Measurements from ENCODE around the gene CBFA2T3.

The CBFA2T3 gene

GRCh38 chr16:88991813-88992350 is 14.9 kb upstream of the CBFA2T3 start:
- H3K4me1 ChIP-seq (ENCODE audit: control insufficient read depth in 1 of 2, insufficient read depth in 2 of 2, low read length in 2 of 2), result peaks cover 0 to 7% of the 10 kb centered on the region in 2 donors
- H3K27ac ChIP-seq (ENCODE audit: low read length), result no peak overlapping the region
- no peaks in the 10 kb centered on the region for H3K36me3 ChIP-seq (ENCODE audit: control insufficient read depth in 1 of 2, insufficient read depth in 2 of 2, low read length in 2 of 2)
- H3K9me3 ChIP-seq (ENCODE audit: control insufficient read depth in 1 of 2, low read length in 2 of 2), result peaks cover 0 to under 1% of the 10 kb centered on the region in 2 donors
- H3K27me3 ChIP-seq (ENCODE audit: low read depth, low read length), result peaks cover 8% of the 10 kb centered on the region
- H3K4me3 ChIP-seq (ENCODE audit: low read depth in 1 of 2, low read length in 2 of 2), result no peak overlapping the region

- Histone ChIP-seq H3K36me3 (ENCODE audit: control insufficient read depth in 1 of 2, insufficient read depth in 2 of 2, low read length in 2 of 2) (no peaks in the 10 kb centered on the region), H3K4me3 (ENCODE audit: low read depth in 1 of 2, low read length in 2 of 2) (no peak overlapping the region), H3K9me3 (ENCODE audit: control insufficient read depth in 1 of 2, low read length in 2 of 2) (no peaks in the 10 kb centered on the region), H3K27me3 (ENCODE audit: low read depth, low read length) (peaks cover 8% of the 10 kb centered on the region), H3K4me1 (ENCODE audit: control insufficient read depth in 1 of 2, insufficient read depth in 2 of 2, low read length in 2 of 2) (peaks cover 0 to 7% of the 10 kb centered on the region in 2 donors), H3K27ac (ENCODE audit: low read length) (no peak overlapping the region)
These were observed 13.0 kb upstream of the CBFA2T3 start for GRCh38 chr16:88989852-88990547.

- H3K27ac ChIP-seq (ENCODE audit: low read length), result no peak overlapping the region
- H3K9me3 ChIP-seq (ENCODE audit: control insufficient read depth in 1 of 2, low read length in 2 of 2), result no peaks in the 10 kb centered on the region
- H3K4me1 ChIP-seq (ENCODE audit: control insufficient read depth in 1 of 2, insufficient read depth in 2 of 2, low read length in 2 of 2), result peaks cover 0 to 7% of the 10 kb centered on the region in 2 donors
- no peaks in the 10 kb centered on the region for H3K36me3 ChIP-seq (ENCODE audit: control insufficient read depth in 1 of 2, insufficient read depth in 2 of 2, low read length in 2 of 2)
- H3K4me3 ChIP-seq (ENCODE audit: low read depth in 1 of 2, low read length in 2 of 2), result no peak overlapping the region
- H3K27me3 ChIP-seq (ENCODE audit: low read depth, low read length), result peaks cover 3% of the 10 kb centered on the region
These were observed 12.2 kb upstream of the CBFA2T3 start for GRCh38 chr16:88988980-88989811.

- no peaks in the 10 kb centered on the region for H3K36me3 ChIP-seq (ENCODE audit: control insufficient read depth in 1 of 2, insufficient read depth in 2 of 2, low read length in 2 of 2)
- H3K9me3 ChIP-seq (ENCODE audit: control insufficient read depth in 1 of 2, low read length in 2 of 2), result no peaks in the 10 kb centered on the region
- no peaks in the 10 kb centered on the region for H3K27me3 ChIP-seq (ENCODE audit: low read depth, low read length)
- no peak overlapping the region for H3K4me3 ChIP-seq (ENCODE audit: low read depth in 1 of 2, low read length in 2 of 2)
- H3K4me1 ChIP-seq (ENCODE audit: control insufficient read depth in 1 of 2, insufficient read depth in 2 of 2, low read length in 2 of 2), result no peaks in the 10 kb centered on the region
- H3K27ac ChIP-seq (ENCODE audit: low read length), result no peak overlapping the region
These were observed 8.5 kb upstream of the CBFA2T3 start for GRCh38 chr16:88985521-88985920.

GRCh38 chr16:88983771-88984687 is 7.0 kb upstream of the CBFA2T3 start:
- Histone ChIP-seq H3K4me3 (ENCODE audit: low read depth in 1 of 2, low read length in 2 of 2) (no peak overlapping the region), H3K27me3 (ENCODE audit: low read depth, low read length) (no peaks in the 10 kb centered on the region), H3K9me3 (ENCODE audit: control insufficient read depth in 1 of 2, low read length in 2 of 2) (no peaks in the 10 kb centered on the region), H3K27ac (ENCODE audit: low read length) (no peak overlapping the region), H3K36me3 (ENCODE audit: control insufficient read depth in 1 of 2, insufficient read depth in 2 of 2, low read length in 2 of 2) (no peaks in the 10 kb centered on the region), H3K4me1 (ENCODE audit: control insufficient read depth in 1 of 2, insufficient read depth in 2 of 2, low read length in 2 of 2) (no peaks in the 10 kb centered on the region)

GRCh38 chr16:88983165-88983564 is 6.2 kb upstream of the CBFA2T3 start:
- Histone ChIP-seq H3K27ac (ENCODE audit: low read length) (no peak overlapping the region), H3K9me3 (ENCODE audit: control insufficient read depth in 1 of 2, low read length in 2 of 2) (no peaks in the 10 kb centered on the region), H3K4me1 (ENCODE audit: control insufficient read depth in 1 of 2, insufficient read depth in 2 of 2, low read length in 2 of 2) (peaks cover 0 to 2% of the 10 kb centered on the region in 2 donors), H3K4me3 (ENCODE audit: low read depth in 1 of 2, low read length in 2 of 2) (no peak overlapping the region), H3K36me3 (ENCODE audit: control insufficient read depth in 1 of 2, insufficient read depth in 2 of 2, low read length in 2 of 2) (no peaks in the 10 kb centered on the region), H3K27me3 (ENCODE audit: low read depth, low read length) (no peaks in the 10 kb centered on the region)

- H3K27me3 ChIP-seq (ENCODE audit: low read depth, low read length), result no peaks in the 10 kb centered on the region
- no peaks in the 10 kb centered on the region for H3K36me3 ChIP-seq (ENCODE audit: control insufficient read depth in 1 of 2, insufficient read depth in 2 of 2, low read length in 2 of 2)
- H3K9me3 ChIP-seq (ENCODE audit: control insufficient read depth in 1 of 2, low read length in 2 of 2), result no peaks in the 10 kb centered on the region
- no peak overlapping the region for H3K27ac ChIP-seq (ENCODE audit: low read length)
- H3K4me1 ChIP-seq (ENCODE audit: control insufficient read depth in 1 of 2, insufficient read depth in 2 of 2, low read length in 2 of 2), result peaks cover 0 to 9% of the 10 kb centered on the region in 2 donors
- no peak overlapping the region for H3K4me3 ChIP-seq (ENCODE audit: low read depth in 1 of 2, low read length in 2 of 2)
These were observed 5.5 kb upstream of the CBFA2T3 start for GRCh38 chr16:88982286-88983084.

GRCh38 chr16:88979353-88980015 is 2.5 kb upstream of the CBFA2T3 start:
- Histone ChIP-seq H3K4me3 (ENCODE audit: low read depth in 1 of 2, low read length in 2 of 2) (no peak overlapping the region), H3K9me3 (ENCODE audit: control insufficient read depth in 1 of 2, low read length in 2 of 2) (no peaks in the 10 kb centered on the region), H3K4me1 (ENCODE audit: control insufficient read depth in 1 of 2, insufficient read depth in 2 of 2, low read length in 2 of 2) (peaks cover 0 to 12% of the 10 kb centered on the region in 2 donors), H3K36me3 (ENCODE audit: control insufficient read depth in 1 of 2, insufficient read depth in 2 of 2, low read length in 2 of 2) (no peaks in the 10 kb centered on the region), H3K27ac (ENCODE audit: low read length) (no peak overlapping the region), H3K27me3 (ENCODE audit: low read depth, low read length) (no peaks in the 10 kb centered on the region)

GRCh38 chr16:88978608-88979346 is 1.8 kb upstream of the CBFA2T3 start:
- H3K27me3 ChIP-seq (ENCODE audit: low read depth, low read length), result no peaks in the 10 kb centered on the region
- H3K27ac ChIP-seq (ENCODE audit: low read length), result no peak overlapping the region
- H3K36me3 ChIP-seq (ENCODE audit: control insufficient read depth in 1 of 2, insufficient read depth in 2 of 2, low read length in 2 of 2), result no peaks in the 10 kb centered on the region
- H3K4me3 ChIP-seq (ENCODE audit: low read depth in 1 of 2, low read length in 2 of 2), result no peak overlapping the region
- no peaks in the 10 kb centered on the region for H3K9me3 ChIP-seq (ENCODE audit: control insufficient read depth in 1 of 2, low read length in 2 of 2)
- peaks cover 0 to 12% of the 10 kb centered on the region in 2 donors for H3K4me1 ChIP-seq (ENCODE audit: control insufficient read depth in 1 of 2, insufficient read depth in 2 of 2, low read length in 2 of 2)

All from muscle layer of duodenum (tissue), 2 donors.